ENCODE data around the gene EXOC4. TPM values are rescaled to one million over a fixed set of nuclear protein-coding genes. Genes with fewer than 3 reads are reported as not detected.

EXOC4 gene
- total and polyA plus RNA-seq, 2 of the 13 experiments (the other 11 are each of a cell fraction or from before 2014, with no cell fraction given): 22.5 to 39.0 TPM

- no peak for TF ChIP-seq PTBP1 (IDR thresholded peaks at IDR 0.05; ENCODE audit: low read depth, low read length, poor library complexity, severe bottlenecking)
These were observed 330.1 kb downstream of the EXOC4 start (continued) for GRCh38 chr7:133582766-133583523.

- ChIA-PET CTCF (ENCODE audit: low intra/inter-chr PET ratio, low total read pairs) (no interaction called here), POLR2A (no interaction called here)
- Histone ChIP-seq H3K27ac (ENCODE audit: extremely low read length, insufficient read depth, low read length) (no peak overlapping the region), H2AFZ (ENCODE audit: low read length) (no peak overlapping the region), H3K4me2 (ENCODE audit: low read depth, low read length) (no peak overlapping the region), H3K27me3 (ENCODE audit: control insufficient read depth in 1 of 2, insufficient read depth in 2 of 2, low read length in 2 of 2) (no peaks in the 10 kb centered on the region), H3K4me3 (replicated peaks in 1 of 3; ENCODE audit: insufficient read depth in 1 of 3, low read depth in 2 of 3, low read length in 3 of 3) (no peak overlapping the region), H3K36me3 (replicated peaks in 1 of 2; ENCODE audit: control insufficient read depth in 1 of 2, insufficient read depth in 2 of 2, low read length in 2 of 2) (no peaks in the 10 kb centered on the region), H4K20me1 (ENCODE audit: insufficient read depth, low read length) (no peaks in the 10 kb centered on the region; the same call in 1 of the 2 replicates), H3K9me3 (ENCODE audit: low read length) (no peaks in the 10 kb centered on the region), H3K79me2 (ENCODE audit: insufficient read depth, low read length) (no peaks in the 10 kb centered on the region), H3K9ac (ENCODE audit: insufficient read depth, low read depth, low read length) (no peak overlapping the region), H3K4me1 (ENCODE audit: insufficient read depth, low read length) (no peaks in the 10 kb centered on the region)
- 94% methylated on average over 3 of the region's 3 CpGs for WGBS (ENCODE audit: low lambda C conversion rate)
- intact Hi-C loops (cut with micrococcal nuclease; ENCODE audit: unreplicated experiment) (no loop called here), in situ Hi-C loops (cut with HindIII; ENCODE audit: extremely low pct_ligation_motif_present, low pct_unique_long_range_greater_than_20kb) (no loop called here)
- BruUV-seq (replicated peaks): no TSS peak
- no peak for FAIRE-seq
- DNase-seq (ENCODE audit: low spot score): no peak
- ATAC-seq: no peak
- TF ChIP-seq ZNF710 (CRISPR knock-in tag; IDR thresholded peaks at IDR 0.05; ENCODE audit: borderline replicate concordance): no peak
- TF ChIP-seq DZIP1 (CRISPR knock-in tag; IDR thresholded peaks at IDR 0.05): no peak
- no peak for TF ChIP-seq FOXK1 (CRISPR knock-in tag; IDR thresholded peaks at IDR 0.05; ENCODE audit: borderline replicate concordance, low read depth)
- no peak for TF ChIP-seq ZFP91 (CRISPR knock-in tag; IDR thresholded peaks at IDR 0.05; ENCODE audit: borderline replicate concordance)
- TF ChIP-seq ZNF136 (CRISPR knock-in tag; IDR thresholded peaks at IDR 0.05; ENCODE audit: low read depth): no peak
- TF ChIP-seq SYNCRIP (IDR thresholded peaks at IDR 0.05; ENCODE audit: insufficient read depth, low read depth, low read length): no peak
- TF ChIP-seq ZNF564 (CRISPR knock-in tag; IDR thresholded peaks at IDR 0.05): no peak
- TF ChIP-seq ZBTB2 (CRISPR knock-in tag; IDR thresholded peaks at IDR 0.05; ENCODE audit: low read depth): no peak
These were observed 330.8 kb downstream of the EXOC4 start for GRCh38 chr7:133583545-133584171.

Measured in HepG2 (cell line).